Medulla oblongata (tissue), 1 donor: ENCODE results near the gene APCDD1L.
"Not testable (repeated sequence)": the region's sequence is repeated elsewhere in the genome, so short reads cannot be mapped to it uniquely, and the experiment has no call there.

Source experiments
- DNase-seq: peaks from one replicate; pipeline ENCODE4 v3.0.0-alpha.2; 2015; ENCODE audit errors: extremely low spot score

The APCDD1L gene

GRCh38 chr20:58514321-58515232, 622 bp downstream of the APCDD1L start:
- DNase-seq, result no peak

- DNase-seq, result no peak
Observed at GRCh38 chr20:58513580-58514285, 1.5 kb downstream of the APCDD1L start.

GRCh38 chr20:58512808-58513552, 2.2 kb downstream of the APCDD1L start:
- no peak for DNase-seq

- DNase-seq, result no peak
Observed at GRCh38 chr20:58511861-58512260, 3.3 kb downstream of the APCDD1L start.

GRCh38 chr20:58511364-58511763, 3.8 kb downstream of the APCDD1L start:
- DNase-seq, result no peak

- DNase-seq, result no peak
Observed at GRCh38 chr20:58510921-58511320, 4.3 kb downstream of the APCDD1L start.

GRCh38 chr20:58508762-58509395, 6.3 kb downstream of the APCDD1L start:
- no peak for DNase-seq

- DNase-seq, result not testable (repeated sequence)
Observed at GRCh38 chr20:58506999-58507398, 8.2 kb downstream of the APCDD1L start.

- no peak for DNase-seq
Observed at GRCh38 chr20:58504566-58504965, 10.6 kb downstream of the APCDD1L start.

- no peak for DNase-seq
Observed at GRCh38 chr20:58503668-58504067, 11.5 kb downstream of the APCDD1L start.

- DNase-seq, result no peak
Observed at GRCh38 chr20:58500256-58500655, 14.9 kb downstream of the APCDD1L start.

- DNase-seq, result no peak
Observed at GRCh38 chr20:58498470-58499068, 16.6 kb downstream of the APCDD1L start.

- DNase-seq, result no peak
Observed at GRCh38 chr20:58497724-58498469, 17.3 kb downstream of the APCDD1L start.

- DNase-seq, result no peak
Observed at GRCh38 chr20:58497076-58497641, 18.0 kb downstream of the APCDD1L start.

GRCh38 chr20:58496429-58496769, 18.8 kb downstream of the APCDD1L start:
- no peak for DNase-seq

GRCh38 chr20:58495623-58496428, 19.4 kb downstream of the APCDD1L start:
- no peak for DNase-seq

- DNase-seq, result no peak
Observed at GRCh38 chr20:58494923-58495622, 20.1 kb downstream of the APCDD1L start.

- no peak for DNase-seq
Observed at GRCh38 chr20:58492795-58493524, 22.2 kb downstream of the APCDD1L start.
